A549 (cell line): Measurements from ENCODE around the gene NYNRIN. TPM values are rescaled to one million over a fixed set of nuclear protein-coding genes. Genes with fewer than 3 reads are reported as not detected.

ENCODE experiments used
- ATAC-seq, 2 experiments: fragments of 200-7000 bp in 1 of 2; fragments of >200 bp in 1 of 2; cut with Nextera tagmentation in 1 of 2; cut with Tn5 transposase in 1 of 2; 3 replicates each; pipeline versions ENCODE4 v1.8.0 to v1.9.1; 2018 to 2020; ENCODE audit warnings: mild to moderate bottlenecking in 1 of 2, moderate library complexity in 1 of 2
- CTCF ChIA-PET: fragments of 300-600 bp; sonication (Branson Sonifier 250); formaldehyde crosslinking; extraction: SDS; loops from one replicate; lab custom pipeline; 2021; ENCODE audit warnings: antibody characterized with exemption, inconsistent platforms; lab: Yijun Ruan, JAX
- POLR2A ChIA-PET: fragments of 350-600 bp; formaldehyde crosslinking; extraction: SDS; loops from one replicate; lab custom pipeline; 2021; ENCODE audit warnings: antibody characterized with exemption, inconsistent platforms; lab: Yijun Ruan, JAX
- DNase-seq, 2 experiments: peaks; one replicate each; pipeline versions ENCODE4 v3.0.0 to v3.0.0-alpha.2; 2011 to 2016; ENCODE audit warnings: low read depth in 1 of 2, low spot score in 1 of 2
- FAIRE-seq: peaks from 2 replicates; lab custom pipeline; 2011; peaks lifted over from hg19 to GRCh38; lab: Jason Lieb, UNC
- H3K27ac ChIP-seq, 2 experiments: fragments of >200 bp; sonication (Bioruptor Twin); formaldehyde crosslinking; 3 replicates each; pipeline ENCODE4 v1.5.1; 2016 to 2017
- H3K4me1 ChIP-seq: fragments of >200 bp; sonication (Bioruptor Twin); formaldehyde crosslinking; 3 replicates; pipeline ENCODE4 v1.6.1; 2016
- H3K4me2 ChIP-seq: fragments of >200 bp; sonication (Bioruptor Twin); formaldehyde crosslinking; 3 replicates; pipeline ENCODE4 v1.6.1; 2016
- H3K4me3 ChIP-seq: fragments of >200 bp; sonication (Bioruptor Twin); formaldehyde crosslinking; 3 replicates; pipeline ENCODE4 v1.5.1; 2016
- H3K9me3 ChIP-seq: fragments of >200 bp; sonication (Bioruptor Twin); formaldehyde crosslinking; 3 replicates; pipeline ENCODE4 v1.6.1; 2016
- ATOH8 ChIP-seq: fragments of 250-450 bp; sonication (Bioruptor Pico); IDR thresholded peaks from 2 replicates; pipeline ENCODE4 v1.5.0; 2020; ENCODE audit warnings: low read depth, mild to moderate bottlenecking, moderate library complexity
- CBX2 ChIP-seq: fragments of 200-600 bp; sonication (generic); IDR thresholded peaks from 2 replicates; pipeline ENCODE4 v1.6.1; 2016; ENCODE audit warnings: low read depth, mild to moderate bottlenecking, borderline replicate concordance
- CHD4 ChIP-seq: fragments of 200-600 bp; sonication (generic); IDR thresholded peaks from 2 replicates; pipeline ENCODE4 v1.6.1; 2016; ENCODE audit warnings: antibody characterized with exemption, mild to moderate bottlenecking, borderline replicate concordance
- EHMT2 ChIP-seq: fragments of 200-600 bp; sonication (generic); IDR thresholded peaks from 2 replicates; pipeline ENCODE4 v1.6.1; 2016; ENCODE audit warnings: antibody characterized with exemption, low read depth, mild to moderate bottlenecking, moderate library complexity
- ELK1 ChIP-seq: fragments of 150-350 bp; IDR thresholded peaks from 2 replicates; pipeline ENCODE4 v1.6.1; 2014; ENCODE audit warnings: low read depth, mild to moderate bottlenecking, low read length
- FOSL2 ChIP-seq, 2 experiments: fragments of 450-650 bp in 1 of 2; fragments of >200 bp in 1 of 2; sonication (Bioruptor Twin) in 1 of 2; formaldehyde crosslinking; IDR thresholded peaks; 2 replicates each; pipeline versions ENCODE4 v1.5.0 to v1.6.1; 2016 to 2020; ENCODE audit warnings: mild to moderate bottlenecking in 1 of 2, moderate library complexity in 1 of 2
- FOXS1 ChIP-seq: fragments of 250-450 bp; sonication (Bioruptor Pico); IDR thresholded peaks from 2 replicates; pipeline ENCODE4 v1.5.0; 2020; ENCODE audit warnings: mild to moderate bottlenecking, moderate library complexity
- HES2 ChIP-seq: fragments of >200 bp; sonication (Bioruptor Twin); formaldehyde crosslinking; IDR thresholded peaks from 2 replicates; pipeline ENCODE4 v1.6.1; 2016
- HOXA7 ChIP-seq: fragments of 250-450 bp; sonication (Bioruptor Pico); IDR thresholded peaks from 2 replicates; pipeline ENCODE4 v1.5.0; 2020; ENCODE audit warnings: mild to moderate bottlenecking, moderate library complexity
- HOXB13 ChIP-seq: fragments of 250-450 bp; sonication (Bioruptor Pico); IDR thresholded peaks from 2 replicates; pipeline ENCODE4 v1.5.0; 2020; ENCODE audit warnings: low read depth, mild to moderate bottlenecking, moderate library complexity
- HOXB5 ChIP-seq: fragments of 250-450 bp; sonication (Bioruptor Pico); IDR thresholded peaks from 2 replicates; pipeline ENCODE4 v1.5.0; 2020; ENCODE audit warnings: mild to moderate bottlenecking, moderate library complexity
- JUNB ChIP-seq: fragments of >200 bp; sonication (Bioruptor Twin); formaldehyde crosslinking; IDR thresholded peaks from 2 replicates; pipeline ENCODE4 v1.6.1; 2016
- MAX ChIP-seq: IDR thresholded peaks from 2 replicates; pipeline ENCODE4 v1.6.1; 2012
- MYC ChIP-seq: IDR thresholded peaks from 2 replicates; pipeline ENCODE4 v1.6.1; 2012; ENCODE audit warnings: mild to moderate bottlenecking, inconsistent platforms, low read length, improper control_type of control experiment, borderline replicate concordance
- NPAS2 ChIP-seq: fragments of 250-450 bp; sonication (Bioruptor Pico); IDR thresholded peaks from 2 replicates; pipeline ENCODE4 v1.8.0; 2022; ENCODE audit warnings: mild to moderate bottlenecking, moderate library complexity, borderline replicate concordance
- PHF8 ChIP-seq: fragments of 200-600 bp; sonication (generic); IDR thresholded peaks from 2 replicates; pipeline ENCODE4 v1.6.1; 2016; ENCODE audit warnings: low read depth, mild to moderate bottlenecking, antibody characterized with exemption, moderate library complexity, borderline replicate concordance
- RARB ChIP-seq: fragments of 250-450 bp; sonication (Bioruptor Pico); IDR thresholded peaks from 2 replicates; pipeline ENCODE4 v1.8.0; 2021; ENCODE audit warnings: mild to moderate bottlenecking, moderate library complexity
- RCOR1 ChIP-seq: fragments of 150-350 bp; IDR thresholded peaks from 2 replicates; pipeline ENCODE4 v1.6.1; 2014; ENCODE audit warnings: antibody characterized with exemption, low read length, low read depth
- SMC3 ChIP-seq: fragments of >200 bp; sonication (Bioruptor Twin); formaldehyde crosslinking; IDR thresholded peaks from 3 replicates; pipeline ENCODE4 v1.6.1; 2018; ENCODE audit warnings: inconsistent platforms
- SREBF2 ChIP-seq: fragments of 450-650 bp; IDR thresholded peaks from 2 replicates; pipeline ENCODE4 v1.6.1; 2014; ENCODE audit warnings: mild to moderate bottlenecking, moderate library complexity
- TFCP2L1 ChIP-seq: fragments of 250-450 bp; sonication (Bioruptor Pico); IDR thresholded peaks from 2 replicates; pipeline ENCODE4 v1.5.0; 2021; ENCODE audit warnings: mild to moderate bottlenecking
- WGBS: methylation state at CpG from one replicate; pipeline ENCODE4 v1.1.6; 2017; ENCODE audit errors: missing lambda C conversion rate; 5-methylcytosine and 5-hydroxymethylcytosine counted together
- polyA plus RNA-seq, 4 experiments: library from polyadenylated mRNA; depleted of rRNA in 3 of 4; stranded (reverse); fragments of >200 nt; fragmentation: RNase III in 1 of 4; extraction: RNeasy Plus Mini Kit Qiagen cat#74134 plus additional on column Dnase treatment in 1 of 4; gene quantifications; 2 replicates in 3 of 4; 3 replicates in 1 of 4; pipeline ENCODE4 v1.2.3, GENCODE V29; 2011 to 2017

The NYNRIN gene
- polyA plus RNA-seq, 2 of the 4 experiments (the other 2 are of a cell fraction), result 0.19 to 0.44 TPM

GRCh38 chr14:24432259-24433131 is 33.7 kb downstream of the NYNRIN start:
- DNase-seq (no peak), FAIRE-seq (no peak)
- H3K9me3 ChIP-seq, result no peaks in the 10 kb centered on the region
- CTCF ChIA-PET, result interaction anchor here (0.6 to 18.0 kb wide), 29 partner anchors 9 to 375 kb away, joined by 3 to 1142 read pairs (median 9); partner anchors contain the start of genes ADCY4, CIDEB, DHRS1 and LTB4R
- 93% methylated on average over 12 of the region's 24 CpGs for WGBS
- peaks cover 14% of the 10 kb centered on the region for H3K4me1 ChIP-seq
- no peak overlapping the region for H3K4me3 ChIP-seq
- POLR2A ChIA-PET, result interaction anchor here (0.8 to 3.6 kb wide), 10 partner anchors 10 to 190 kb away, joined by 4 to 66 read pairs (median 5); partner anchors contain the start of genes DHRS1, NOP9, RABGGTA and SDR39U1
- peak overlapping the region; percentile 88 for H3K4me2 ChIP-seq
- TF ChIP-seq PHF8 (no peak), HOXB13 (CRISPR knock-in tag) (no peak), MYC (no peak)
- TF ChIP-seq, all 56 proteins: peak for 0
- no peak for ATAC-seq
- H3K27ac ChIP-seq, result peak overlapping the region in 1 of 2 experiments; percentile 51; a peak in 2 of 6 replicates

GRCh38 chr14:24434036-24434435 is 35.2 kb downstream of the NYNRIN start:
- no peak overlapping the region for H3K4me2 ChIP-seq
- no peak overlapping the region for H3K27ac ChIP-seq
- DNase-seq, result no peak
- CTCF ChIA-PET, result interaction anchor here (4.3 to 18.0 kb wide), 4 partner anchors 9 to 115 kb away, joined by 32 to 1142 read pairs (median 146); partner anchors contain the start of genes ADCY4, CIDEB, DHRS1 and LTB4R
- POLR2A ChIA-PET, result interaction anchor here (1.2 kb wide), 1 partner anchor 15 kb away, joined by 3 read pairs; no protein-coding TSS in a partner anchor
- FAIRE-seq, result no peak
- H3K4me1 ChIP-seq, result peaks cover 13% of the 10 kb centered on the region
- 83% methylated on average over 7 of the region's 7 CpGs for WGBS
- no peak overlapping the region for H3K4me3 ChIP-seq
- TF ChIP-seq FOXS1 (no peak), FOSL2 (IDR thresholded peaks at IDR 0.05) (no peak), FOSL2 (CRISPR knock-in tag; IDR thresholded peaks at IDR 0.05) (no peak), HOXB13 (CRISPR knock-in tag) (no peak), MAX (no peak), RARB (CRISPR knock-in tag) (no peak), EHMT2 (no peak), RCOR1 (no peak), CBX2 (no peak), TFCP2L1 (no peak), HES2 (no peak), ELK1 (no peak), ATOH8 (CRISPR knock-in tag) (no peak), NPAS2 (CRISPR knock-in tag) (no peak), SMC3 (no peak), HOXB5 (CRISPR knock-in tag) (no peak)
- no peaks in the 10 kb centered on the region for H3K9me3 ChIP-seq
- ATAC-seq, result no peak

GRCh38 chr14:24434676-24435075 is 35.9 kb downstream of the NYNRIN start:
- WGBS, result 92% methylated on average over 3 of the region's 3 CpGs

More at GRCh38 chr14:24434676-24435075, 35.9 kb downstream of the NYNRIN start:
- Histone ChIP-seq H3K27ac (no peak overlapping the region), H3K9me3 (no peaks in the 10 kb centered on the region)
- FAIRE-seq, result no peak
- TF ChIP-seq CHD4 (no peak), TFCP2L1 (no peak), SMC3 (no peak), CBX2 (no peak), HOXA7 (no peak), SREBF2 (no peak), JUNB (no peak), RCOR1 (no peak)
- TF ChIP-seq, all 56 proteins: peak for 0
- CTCF ChIA-PET, result interaction anchor here (4.1 to 18.0 kb wide), 4 partner anchors 10 to 115 kb away, joined by 20 to 1142 read pairs (median 146); partner anchors contain the start of genes ADCY4, CIDEB, DHRS1 and LTB4R
- DNase-seq, result no peak
- Histone ChIP-seq H3K4me3 (no peak overlapping the region), H3K4me1 (peaks cover 8% of the 10 kb centered on the region), H3K4me2 (no peak overlapping the region)
- POLR2A ChIA-PET, result interaction anchor here (1.2 kb wide), 1 partner anchor 16 kb away, joined by 3 read pairs; no protein-coding TSS in a partner anchor
- ATAC-seq, result no peak
